HepG2 (cell line): ENCODE data around the gene GRIN2C. TPM values are rescaled to one million over a fixed set of nuclear protein-coding genes. Genes with fewer than 3 reads are reported as not detected.

Experiments used
- CBFB ChIP-seq: sonication (generic); formaldehyde crosslinking; IDR thresholded peaks from 2 replicates; pipeline ENCODE4 v1.4.0; 2020; ENCODE audit warnings: missing genetic modification reagents
- CENPX ChIP-seq: sonication (generic); formaldehyde crosslinking; IDR thresholded peaks from 2 replicates; pipeline ENCODE4 v1.9.0; 2021; ENCODE audit warnings: mild to moderate bottlenecking, missing genetic modification reagents, moderate library complexity
- HDAC1 ChIP-seq: sonication (generic); formaldehyde crosslinking; IDR thresholded peaks from 2 replicates; pipeline ENCODE4 v1.5.1; 2020; ENCODE audit warnings: mild to moderate bottlenecking, missing genetic modification reagents
- HES4 ChIP-seq: sonication (generic); formaldehyde crosslinking; IDR thresholded peaks from 2 replicates; pipeline ENCODE4 v1.9.0; 2021; ENCODE audit warnings: mild to moderate bottlenecking, missing genetic modification reagents, borderline replicate concordance
- HNF1B ChIP-seq: sonication (generic); formaldehyde crosslinking; IDR thresholded peaks from 2 replicates; pipeline ENCODE4 v1.5.1; 2020; ENCODE audit warnings: mild to moderate bottlenecking, moderate library complexity, missing genetic modification reagents
- NFIC ChIP-seq: IDR thresholded peaks from 2 replicates; pipeline ENCODE4 v1.6.1; 2012; ENCODE audit warnings: mild to moderate bottlenecking, low read length, inconsistent platforms
- RARA ChIP-seq: IDR thresholded peaks from 2 replicates; pipeline ENCODE4 v1.6.1; 2016; ENCODE audit warnings: missing genetic modification reagents, missing compliant biosample characterization
- THAP8 ChIP-seq: sonication (generic); formaldehyde crosslinking; IDR thresholded peaks from 2 replicates; pipeline ENCODE4 v1.5.1; 2020; ENCODE audit warnings: missing genetic modification reagents, mild to moderate bottlenecking, borderline replicate concordance
- TSC22D2 ChIP-seq: sonication (generic); formaldehyde crosslinking; IDR thresholded peaks from 2 replicates; pipeline ENCODE4 v1.5.1; 2020; ENCODE audit warnings: missing genetic modification reagents, mild to moderate bottlenecking, borderline replicate concordance
- ZFP82 ChIP-seq: sonication (generic); formaldehyde crosslinking; IDR thresholded peaks from 2 replicates; pipeline ENCODE4 v1.5.1; 2020; ENCODE audit warnings: mild to moderate bottlenecking, missing genetic modification reagents, borderline replicate concordance
- ZMAT3 ChIP-seq: sonication (generic); formaldehyde crosslinking; conservative IDR thresholded peaks from 2 replicates; pipeline ENCODE4 v1.7.0; 2021; ENCODE audit warnings: missing genetic modification reagents
- ZNF12 ChIP-seq: sonication (generic); formaldehyde crosslinking; IDR thresholded peaks from 2 replicates; pipeline ENCODE4 v1.5.0; 2020; ENCODE audit warnings: missing genetic modification reagents
- ZNF441 ChIP-seq: sonication (generic); formaldehyde crosslinking; IDR thresholded peaks from 2 replicates; pipeline ENCODE4 v1.7.0; 2021; ENCODE audit warnings: missing genetic modification reagents, borderline replicate concordance
- ZNF576 ChIP-seq: sonication (generic); formaldehyde crosslinking; IDR thresholded peaks from 2 replicates; pipeline ENCODE4 v1.4.0; 2020; ENCODE audit warnings: mild to moderate bottlenecking, missing genetic modification reagents
- ZNF607 ChIP-seq: sonication (generic); formaldehyde crosslinking; IDR thresholded peaks from 2 replicates; pipeline ENCODE4 v1.5.1; 2020; ENCODE audit warnings: missing genetic modification reagents, mild to moderate bottlenecking, borderline replicate concordance
- ZSCAN12 ChIP-seq: sonication (generic); formaldehyde crosslinking; IDR thresholded peaks from 2 replicates; pipeline ENCODE4 v1.9.0; 2021; ENCODE audit warnings: mild to moderate bottlenecking, missing genetic modification reagents
- polyA plus RNA-seq, 8 experiments: library from polyadenylated mRNA; depleted of rRNA in 3 of 8; stranded (reverse) in 7 of 8; unstranded in 1 of 8; fragments of >200 nt; fragmentation: Illumina TruSeq in 4 of 8; extraction: Trizol in 4 of 8; gene quantifications; 2 replicates each; pipeline versions ENCODE4 v1.2.1 to v1.2.3, GENCODE V29; 2011 to 2016; ENCODE audit warnings: low read depth in 4 of 8, missing spikeins in 1 of 8, mixed read lengths in 1 of 8; ENCODE audit not compliant: insufficient read depth in 1 of 8
- total RNA-seq, 5 experiments: library from RNA; depleted of rRNA; stranded (reverse); fragments of >200 nt; fragmentation: Illumina TruSeq; extraction: Trizol; gene quantifications; 2 replicates each; pipeline ENCODE4 v1.2.3, GENCODE V29; 2016; ENCODE audit warnings: low read depth in 1 of 5

GRIN2C gene
- total and polyA plus RNA-seq, 2 of the 13 experiments (the other 11 are each of a cell fraction or from before 2014, with no cell fraction given): 0.03 to 0.11 TPM

GRCh38 chr17:74870512-74870911, 10.8 kb upstream of the GRIN2C start (continued):
- TF ChIP-seq HNF1B (CRISPR knock-in tag): peak; percentile 43; the same call in 1 of the 2 replicates
- no peak for TF ChIP-seq CBFB (CRISPR knock-in tag)
- TF ChIP-seq CENPX (CRISPR knock-in tag): no peak
- no peak for TF ChIP-seq RARA
- no peak for TF ChIP-seq ZNF607
- TF ChIP-seq ZNF12 (CRISPR knock-in tag): no peak
- TF ChIP-seq ZSCAN12 (CRISPR knock-in tag): no peak
- TF ChIP-seq THAP8 (CRISPR knock-in tag): no peak
- no peak for TF ChIP-seq NFIC
- no peak for TF ChIP-seq ZFP82 (CRISPR knock-in tag)
- peak; percentile 25; the same call in 1 of the 2 replicates for TF ChIP-seq HDAC1 (CRISPR knock-in tag)
- TF ChIP-seq TSC22D2 (CRISPR knock-in tag): no peak
- no peak for TF ChIP-seq ZMAT3
- TF ChIP-seq HES4 (CRISPR knock-in tag): 0 out of 2 replicates have a peak, but pooled peaks have one; percentile 23
- TF ChIP-seq ZNF576 (CRISPR knock-in tag): no peak
- TF ChIP-seq ZNF441 (CRISPR knock-in tag): no peak
